Measurements from ENCODE around the gene OR2V1. TPM values are rescaled to one million over a fixed set of nuclear protein-coding genes. Genes with fewer than 3 reads are reported as not detected.
"Not testable (repeated sequence)": the region's sequence is repeated elsewhere in the genome, so short reads cannot be mapped to it uniquely, and the experiment has no call there.

Gene OR2V1
- total RNA-seq, result not detected in 2 replicates

- no peaks in the 10 kb centered on the region for H4K20me1 ChIP-seq (ENCODE audit: insufficient read depth, low read length)
- no peaks in the 10 kb centered on the region for H3K36me3 ChIP-seq (ENCODE audit: insufficient read depth, low read length)
- H3K4me3 ChIP-seq (ENCODE audit: insufficient read depth, low read length), result no peak within 1 kb of the TSS
- H3K4me2 ChIP-seq (ENCODE audit: insufficient read depth, low read length), result no peak within 1 kb of the TSS
- no peaks in the 10 kb centered on the region for H3K79me2 ChIP-seq (ENCODE audit: insufficient read depth, low read length)
- H3K9me3 ChIP-seq (ENCODE audit: low read depth, low read length), result no peaks in the 10 kb centered on the region
- DNase-seq (ENCODE audit: insufficient read length, low spot score, missing footprints), result no peak
- peaks cover 12% of the 10 kb centered on the region for H3K27me3 ChIP-seq (ENCODE audit: insufficient read depth, low read length)
- no peak within 1 kb of the TSS for H3K27ac ChIP-seq (ENCODE audit: low read depth, low read length)
- H3K4me1 ChIP-seq (ENCODE audit: insufficient read depth, low read length), result no peaks in the 10 kb centered on the region
- no peak for TF ChIP-seq CTCF (IDR thresholded peaks at IDR 0.05; ENCODE audit: extremely low read depth, low read depth, low read length)
- H2AFZ ChIP-seq (ENCODE audit: low read length), result no peak within 1 kb of the TSS
These were observed at the start of gene OR2V1 for GRCh38 chr5:181130832-181131496. Gene OR2V1, minus strand, starts transcription at chr5:181131169. Its CDS starts 5,865 bp downstream, at chr5:181125304.

- H4K20me1 ChIP-seq (ENCODE audit: insufficient read depth, low read length); H3K27ac ChIP-seq (ENCODE audit: low read depth, low read length); H3K4me3 ChIP-seq (ENCODE audit: insufficient read depth, low read length); H3K27me3 ChIP-seq (ENCODE audit: insufficient read depth, low read length); H3K79me2 ChIP-seq (ENCODE audit: insufficient read depth, low read length); DNase-seq (ENCODE audit: insufficient read length, low spot score, missing footprints); H3K4me2 ChIP-seq (ENCODE audit: insufficient read depth, low read length); H2AFZ ChIP-seq (ENCODE audit: low read length); H3K36me3 ChIP-seq (ENCODE audit: insufficient read depth, low read length); H3K4me1 ChIP-seq (ENCODE audit: insufficient read depth, low read length); H3K9me3 ChIP-seq (ENCODE audit: low read depth, low read length): not testable (repeated sequence)
These were observed 46.6 kb upstream of the OR2V1 start for GRCh38 chr5:181177559-181177958.

GRCh38 chr5:181176254-181176952 is 45.4 kb upstream of the OR2V1 start:
- TF ChIP-seq CTCF (IDR thresholded peaks at IDR 0.05; ENCODE audit: extremely low read depth, low read depth, low read length), result no peak
- no peaks in the 10 kb centered on the region for H3K36me3 ChIP-seq (ENCODE audit: insufficient read depth, low read length)

GRCh38 chr5:181173420-181174342 is 42.7 kb upstream of the OR2V1 start:
- Histone ChIP-seq H3K4me1 (ENCODE audit: insufficient read depth, low read length) (peaks cover 17% of the 10 kb centered on the region), H3K27me3 (ENCODE audit: insufficient read depth, low read length) (no peaks in the 10 kb centered on the region), H3K79me2 (ENCODE audit: insufficient read depth, low read length) (no peaks in the 10 kb centered on the region), H3K27ac (ENCODE audit: low read depth, low read length) (no peak overlapping the region), H3K9me3 (ENCODE audit: low read depth, low read length) (no peaks in the 10 kb centered on the region), H3K4me3 (ENCODE audit: insufficient read depth, low read length) (peak overlapping the region; percentile 31), H3K4me2 (ENCODE audit: insufficient read depth, low read length) (peak overlapping the region; percentile 58), H2AFZ (ENCODE audit: low read length) (no peak overlapping the region), H4K20me1 (ENCODE audit: insufficient read depth, low read length) (no peaks in the 10 kb centered on the region), H3K36me3 (ENCODE audit: insufficient read depth, low read length) (no peaks in the 10 kb centered on the region)
- no peak for TF ChIP-seq CTCF (IDR thresholded peaks at IDR 0.05; ENCODE audit: extremely low read depth, low read depth, low read length)
- peak; percentile 84 for DNase-seq (ENCODE audit: insufficient read length, low spot score, missing footprints)

More at GRCh38 chr5:181176254-181176952, 45.4 kb upstream of the OR2V1 start:
- Histone ChIP-seq H3K4me1 (ENCODE audit: insufficient read depth, low read length) (peaks cover 1% of the 10 kb centered on the region), H3K27me3 (ENCODE audit: insufficient read depth, low read length) (no peaks in the 10 kb centered on the region), H3K4me2 (ENCODE audit: insufficient read depth, low read length) (no peak overlapping the region), H3K4me3 (ENCODE audit: insufficient read depth, low read length) (no peak overlapping the region), H2AFZ (ENCODE audit: low read length) (no peak overlapping the region), H3K79me2 (ENCODE audit: insufficient read depth, low read length) (no peaks in the 10 kb centered on the region), H3K27ac (ENCODE audit: low read depth, low read length) (no peak overlapping the region), H3K9me3 (ENCODE audit: low read depth, low read length) (no peaks in the 10 kb centered on the region), H4K20me1 (ENCODE audit: insufficient read depth, low read length) (no peaks in the 10 kb centered on the region)
- no peak for DNase-seq (ENCODE audit: insufficient read length, low spot score, missing footprints)

Measured in osteoblast (primary cell).